GM21529 (cell line): ENCODE data around the gene AZGP1.
A peak's percentile ranks its signal among the peaks of the same experiment; 100 is the strongest.
"Not testable (repeated sequence)": the region's sequence is repeated elsewhere in the genome, so short reads cannot be mapped to it uniquely, and the experiment has no call there.

Experiments
- ATAC-seq: cut with Tn5 transposase; IDR thresholded peaks from one replicate; pipeline ENCODE4 v1.9.1; 2021; ENCODE audit not compliant: unreplicated experiment

Gene AZGP1

DNA sequence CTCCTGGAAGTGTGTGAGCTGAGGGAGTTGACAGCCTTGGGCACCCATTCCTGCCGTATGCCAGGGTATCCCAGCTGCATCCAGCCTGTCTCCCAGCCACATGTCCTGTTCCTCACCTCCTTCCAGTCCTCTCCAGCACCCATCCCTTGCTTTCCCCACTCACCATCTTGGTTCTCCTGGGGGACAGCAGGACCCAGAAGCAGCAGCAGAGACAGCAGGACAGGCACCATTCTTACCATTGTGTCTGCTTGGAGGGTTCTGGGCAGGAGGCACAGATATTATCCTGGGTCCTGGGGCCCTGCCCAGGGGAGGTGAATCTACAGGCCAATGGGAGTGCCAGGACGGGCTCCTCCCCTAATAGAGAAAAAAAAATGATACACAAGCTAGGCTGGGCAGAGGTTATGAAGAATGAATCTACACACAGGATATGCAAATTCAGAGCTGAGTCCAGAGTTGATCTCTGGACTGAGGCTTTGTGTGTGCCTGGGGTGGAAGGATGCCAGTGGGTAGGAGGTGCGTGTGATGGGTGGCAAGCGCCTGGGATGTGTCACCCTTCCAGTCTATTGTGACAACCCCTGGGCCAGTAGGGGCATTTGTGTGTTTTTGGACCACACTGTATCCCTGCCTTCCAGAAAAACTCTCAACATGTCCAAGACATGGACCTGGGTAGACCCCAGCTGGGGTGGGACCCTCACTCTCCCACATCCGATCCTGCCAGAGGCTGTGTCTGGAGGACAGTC, at the start of gene AZGP1:
TSS of gene AZGP1 (minus strand) at position 250 of the 740 bp plus-strand sequence. CDS start at position 239, 11 bp downstream.
- ATAC-seq, result no peak

DNA sequence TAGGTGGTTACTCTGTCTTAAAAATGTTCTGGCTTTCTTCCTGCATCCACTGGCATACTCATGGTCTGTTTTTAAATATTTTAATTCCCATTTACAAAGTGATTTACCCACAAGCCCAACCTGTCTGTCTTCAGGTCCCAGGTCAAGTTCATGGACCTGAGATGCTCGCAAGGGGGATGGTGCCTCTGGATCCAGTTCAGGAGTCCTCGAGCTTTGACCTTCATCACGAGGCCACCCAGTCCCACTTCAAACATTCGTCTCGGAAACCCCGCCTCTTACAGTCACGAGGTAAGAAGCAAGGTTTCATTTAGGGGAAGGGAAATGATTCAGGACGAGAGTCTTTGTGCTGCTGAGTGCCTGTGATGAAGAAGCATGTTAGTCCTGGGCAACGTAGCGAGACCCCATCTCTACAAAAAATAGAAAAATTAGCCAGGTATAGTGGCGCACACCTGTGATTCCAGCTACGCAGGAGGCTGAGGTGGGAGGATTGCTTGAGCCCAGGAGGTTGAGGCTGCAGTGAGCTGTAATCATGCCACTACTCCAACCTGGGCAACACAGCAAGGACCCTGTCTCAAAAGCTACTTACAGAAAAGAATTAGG, 48.3 kb upstream of the AZGP1 start:
- no peak for ATAC-seq

DNA sequence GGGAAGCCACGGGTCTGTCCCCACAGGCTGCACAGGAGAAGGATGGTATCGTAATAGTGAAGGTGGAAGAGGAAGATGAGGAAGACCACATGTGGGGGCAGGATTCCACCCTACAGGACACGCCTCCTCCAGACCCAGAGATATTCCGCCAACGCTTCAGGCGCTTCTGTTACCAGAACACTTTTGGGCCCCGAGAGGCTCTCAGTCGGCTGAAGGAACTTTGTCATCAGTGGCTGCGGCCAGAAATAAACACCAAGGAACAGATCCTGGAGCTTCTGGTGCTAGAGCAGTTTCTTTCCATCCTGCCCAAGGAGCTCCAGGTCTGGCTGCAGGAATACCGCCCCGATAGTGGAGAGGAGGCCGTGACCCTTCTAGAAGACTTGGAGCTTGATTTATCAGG, 47.7 kb upstream of the AZGP1 start:
- ATAC-seq, result no peak

DNA sequence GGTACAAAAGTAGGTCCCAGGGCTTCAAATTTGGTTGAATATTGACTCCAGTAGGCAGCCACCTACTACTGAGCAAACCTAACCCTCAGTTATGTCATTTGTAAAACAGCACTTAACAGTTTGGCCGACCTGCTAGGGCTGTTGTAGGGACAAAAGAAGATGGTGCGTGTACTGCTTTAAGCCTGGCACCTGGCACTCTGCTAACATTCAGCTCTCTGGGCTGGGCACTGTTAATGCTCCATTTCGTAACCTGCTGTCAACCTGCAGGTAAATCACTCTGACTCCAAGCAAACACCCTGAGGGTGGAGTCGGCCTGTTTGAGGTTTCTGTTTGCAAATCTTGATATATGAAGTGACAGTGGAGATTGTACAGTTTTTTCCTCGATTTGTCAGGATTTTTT, 46.8 kb upstream of the AZGP1 start:
- ATAC-seq, result no peak

DNA sequence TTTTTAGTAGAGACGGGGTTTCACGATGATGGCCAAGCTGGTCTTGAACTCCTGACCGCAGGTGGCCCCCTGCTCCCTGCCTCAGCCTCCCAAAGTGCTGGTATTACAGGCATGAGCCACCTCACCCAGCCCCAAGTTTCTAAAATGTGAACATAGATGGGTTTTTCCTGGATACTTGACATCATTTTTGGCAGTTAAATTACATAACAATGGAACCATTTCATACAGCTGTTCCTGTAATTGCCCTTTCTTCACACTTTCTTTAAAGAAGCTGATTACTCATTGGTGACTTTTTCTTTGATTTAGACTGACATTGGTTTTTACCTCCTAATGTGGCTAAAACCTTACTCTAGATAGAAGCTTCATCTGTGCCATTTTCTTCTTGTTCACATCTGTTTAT, 45.5 kb upstream of the AZGP1 start:
- no peak for ATAC-seq

DNA sequence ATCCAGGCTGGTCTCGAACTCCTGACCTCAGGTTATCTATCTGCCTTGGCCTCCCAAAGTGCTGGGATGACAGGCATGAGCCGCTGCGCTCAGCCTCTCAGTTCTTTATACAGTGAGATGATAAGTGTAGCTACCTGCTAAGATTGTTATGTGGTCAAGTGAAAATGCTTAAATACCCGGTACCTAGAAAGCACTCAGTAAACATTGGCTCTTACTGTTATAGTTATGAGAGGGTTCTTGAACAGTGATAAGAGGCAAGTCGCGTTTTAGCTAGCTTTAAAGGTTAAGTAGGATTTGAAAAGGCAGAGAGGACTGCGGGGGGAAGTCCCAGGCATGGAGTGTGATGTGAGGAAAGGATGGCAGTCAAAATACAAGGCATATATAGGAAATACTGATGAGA, 44.1 kb upstream of the AZGP1 start:
- ATAC-seq, result no peak

DNA sequence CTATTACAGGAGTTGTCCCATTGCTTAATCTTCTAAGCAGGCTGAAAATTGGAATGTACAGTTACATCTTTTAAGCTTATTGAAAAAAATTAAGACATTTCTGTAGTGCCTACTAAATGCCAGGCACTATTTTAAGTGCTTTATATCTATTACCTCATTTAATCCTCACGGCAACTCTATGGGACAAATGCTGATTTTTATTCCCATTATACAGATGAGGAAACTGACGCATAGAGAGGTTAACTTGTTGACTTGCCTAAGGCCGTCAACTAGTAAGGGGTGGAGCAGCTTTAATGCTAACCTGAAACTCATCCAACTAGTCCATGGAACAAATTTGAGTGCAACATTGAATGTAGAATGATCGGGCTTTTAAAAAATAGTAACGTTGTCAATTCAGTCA, 42.0 kb upstream of the AZGP1 start:
- ATAC-seq, result no peak

DNA sequence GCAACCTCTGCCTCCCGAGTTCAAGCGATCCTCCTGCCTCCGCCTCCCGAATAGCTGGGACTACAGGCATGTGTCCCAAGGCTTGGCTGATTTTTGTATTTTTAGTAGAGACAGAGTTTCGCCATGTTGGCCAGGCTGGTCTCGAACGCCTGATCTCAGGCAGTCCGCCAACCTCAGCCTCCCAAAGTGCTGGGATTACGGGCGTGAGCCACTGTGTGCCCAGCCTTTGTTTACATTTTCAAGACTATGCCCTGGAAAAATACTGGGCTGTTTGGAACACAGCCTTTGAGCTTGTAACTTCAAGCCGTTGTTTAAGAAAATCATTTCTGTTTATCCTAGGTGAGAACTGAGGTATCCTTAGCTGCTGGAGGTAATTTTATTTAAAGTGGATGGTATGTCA, 41.5 kb upstream of the AZGP1 start:
- no peak for ATAC-seq

DNA sequence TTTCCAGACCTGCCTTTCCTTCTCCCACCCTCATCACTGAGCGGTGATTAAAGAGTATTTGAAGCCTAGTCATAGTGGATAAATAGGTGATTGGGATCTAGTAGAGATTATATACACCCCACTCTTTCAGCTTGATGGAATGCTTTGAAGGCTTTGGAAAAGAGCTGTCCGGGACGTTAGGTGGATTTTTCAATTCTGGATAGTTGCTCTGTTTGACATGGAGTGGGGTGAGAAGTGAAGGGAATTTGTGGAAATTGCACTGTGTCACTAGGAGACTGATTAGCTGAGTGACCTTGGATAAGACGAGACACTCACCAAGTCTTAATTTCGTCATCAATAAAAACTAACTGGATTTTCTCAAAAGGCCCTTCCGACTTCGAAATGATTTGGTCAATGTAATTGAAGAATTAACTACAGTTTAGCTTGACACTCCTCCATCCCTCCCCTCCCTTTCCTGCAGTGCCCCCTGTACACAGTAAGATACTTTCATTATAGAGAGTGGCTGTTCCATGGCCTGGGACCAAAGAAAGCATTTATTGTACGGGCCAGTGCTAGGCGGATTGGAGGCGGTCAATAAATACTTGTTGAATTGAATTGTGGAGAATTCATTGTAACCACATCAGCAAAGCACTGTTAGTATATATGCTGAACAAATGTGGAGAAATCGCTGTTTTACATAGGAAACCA, 40.5 kb upstream of the AZGP1 start:
- ATAC-seq, result no peak

DNA sequence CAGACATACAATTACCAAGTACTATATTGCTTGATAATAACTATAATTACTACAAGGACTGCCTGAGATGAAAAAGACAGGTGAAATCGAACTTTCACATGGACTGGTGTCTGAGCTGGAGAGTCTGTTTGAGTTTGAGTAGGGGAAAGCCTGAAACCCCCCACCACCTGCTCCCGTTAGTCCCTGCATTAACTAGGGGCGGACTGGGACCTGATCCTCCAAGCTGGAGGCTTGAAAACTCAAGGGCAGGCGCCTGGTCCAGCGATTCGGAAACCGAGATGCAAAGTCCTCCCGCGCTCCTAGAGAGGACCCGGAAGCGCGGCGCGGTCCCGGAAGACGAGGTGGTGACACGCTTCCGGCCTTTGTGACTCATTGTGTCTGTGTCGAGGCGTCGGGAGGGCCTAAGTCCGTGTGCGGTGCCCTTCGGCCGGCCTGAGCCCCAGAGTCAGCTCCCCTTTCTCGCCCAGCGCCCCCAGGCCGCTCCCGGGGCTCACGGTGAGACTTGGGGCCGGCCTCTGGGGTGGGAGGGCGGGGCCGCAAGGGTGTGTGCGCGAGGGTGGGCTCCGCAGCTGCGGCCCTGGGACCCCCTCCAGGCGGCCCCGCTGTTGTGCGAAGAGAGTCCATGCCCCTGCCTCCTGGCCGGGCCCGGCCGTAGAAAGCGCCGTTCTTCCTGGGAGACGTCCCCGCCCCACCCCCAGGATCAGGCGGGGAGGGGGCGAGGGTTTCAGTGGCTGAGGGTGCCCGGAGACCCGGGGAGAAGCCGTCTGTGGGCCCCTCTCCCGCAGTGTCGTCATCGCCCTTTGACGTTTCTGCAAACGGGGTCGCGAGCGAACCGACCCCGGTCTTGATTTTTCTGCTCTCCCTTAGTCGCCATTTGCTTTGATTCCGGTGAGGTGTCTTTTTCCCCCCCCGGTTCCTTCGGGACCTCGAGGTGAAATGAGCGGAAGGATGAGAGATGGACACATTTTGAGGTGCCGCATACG, 39.7 kb upstream of the AZGP1 start, which contains the start of gene ZKSCAN1:
TSS of gene ZKSCAN1 (plus strand) at position 365 of the 983 bp plus-strand sequence. CDS start 7,911 bp downstream, outside the sequence.
- ATAC-seq, result peak; percentile 97

DNA sequence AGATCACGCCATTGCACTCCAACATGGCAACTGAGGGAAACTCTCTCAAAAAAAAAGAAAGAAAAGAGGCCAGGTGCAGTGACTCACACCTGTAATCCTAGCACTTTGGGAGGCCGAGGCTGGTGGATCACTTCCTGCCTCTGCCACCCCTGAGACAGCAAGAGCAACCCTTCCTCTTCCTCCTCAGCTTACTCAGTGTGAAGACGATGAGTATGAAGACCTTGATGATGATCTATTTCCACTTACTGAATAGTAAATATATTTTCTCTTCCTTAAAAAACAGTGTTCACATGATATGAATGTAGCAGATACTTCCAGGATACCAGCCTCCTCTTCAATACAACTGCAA, 37.5 kb upstream of the AZGP1 start:
- ATAC-seq, result no peak

DNA sequence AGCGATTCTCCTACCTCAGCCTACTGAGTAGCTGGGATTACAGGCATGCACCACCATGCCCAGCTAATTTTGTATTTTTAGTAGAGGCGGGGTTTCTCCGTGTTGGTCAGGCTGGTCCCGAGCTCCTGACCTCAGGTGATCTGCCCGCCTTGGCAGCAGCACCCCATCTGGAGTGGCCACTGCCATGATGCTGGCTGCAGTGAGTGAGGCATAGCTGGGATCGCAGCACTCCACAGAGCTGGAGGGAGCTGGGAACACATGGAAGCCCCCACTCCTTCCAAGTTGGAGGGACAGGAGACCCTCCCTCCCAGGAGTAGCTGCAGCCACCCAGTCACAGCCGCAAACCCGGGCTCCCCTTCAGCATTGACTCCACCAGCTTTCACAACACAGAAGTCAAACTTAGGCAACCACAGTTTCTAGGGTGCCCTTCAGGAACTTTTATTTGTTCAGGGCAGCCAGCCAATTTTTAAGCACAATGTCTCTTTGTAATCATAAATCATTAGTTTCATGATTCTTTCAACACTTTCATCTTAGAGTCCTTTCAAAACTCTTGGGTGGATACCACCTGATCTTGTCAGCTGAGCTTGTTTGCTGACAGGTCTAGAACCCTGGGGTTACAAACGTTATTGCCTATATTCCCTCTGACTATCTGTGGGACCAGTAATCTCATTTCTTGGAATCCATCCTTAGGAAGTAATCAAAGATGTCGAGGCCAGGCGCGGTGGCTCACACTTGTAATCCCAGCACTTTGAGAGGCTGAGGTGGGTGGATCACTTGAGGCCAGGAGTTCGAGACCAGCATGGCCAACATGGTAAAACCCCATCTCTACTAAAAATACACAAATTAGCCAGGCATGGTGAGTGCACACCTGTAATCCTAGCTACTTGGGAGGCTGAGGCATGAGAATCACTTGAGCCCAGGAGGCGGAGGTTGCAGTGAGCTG, 36.8 kb upstream of the AZGP1 start:
- ATAC-seq, result not testable (repeated sequence)

DNA sequence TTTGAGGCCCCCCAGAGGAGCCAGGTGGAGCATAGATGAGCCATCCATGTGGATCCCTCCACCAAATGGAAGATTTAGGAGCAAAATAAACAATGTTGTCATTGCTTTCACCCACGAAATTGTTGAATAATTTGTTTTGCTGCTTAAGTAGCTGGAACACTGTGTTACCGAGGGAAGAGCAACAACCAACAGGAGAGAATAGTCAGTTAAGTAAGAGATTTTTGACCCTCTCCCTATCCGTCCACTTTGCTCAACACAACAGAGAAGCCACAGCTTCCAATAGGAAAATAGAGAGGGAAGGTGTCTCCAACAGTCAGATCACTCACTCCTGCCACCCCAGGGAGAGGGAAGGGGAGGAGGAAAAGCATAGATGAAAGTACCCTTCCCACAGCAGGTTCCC, 35.7 kb upstream of the AZGP1 start:
- ATAC-seq, result no peak

DNA sequence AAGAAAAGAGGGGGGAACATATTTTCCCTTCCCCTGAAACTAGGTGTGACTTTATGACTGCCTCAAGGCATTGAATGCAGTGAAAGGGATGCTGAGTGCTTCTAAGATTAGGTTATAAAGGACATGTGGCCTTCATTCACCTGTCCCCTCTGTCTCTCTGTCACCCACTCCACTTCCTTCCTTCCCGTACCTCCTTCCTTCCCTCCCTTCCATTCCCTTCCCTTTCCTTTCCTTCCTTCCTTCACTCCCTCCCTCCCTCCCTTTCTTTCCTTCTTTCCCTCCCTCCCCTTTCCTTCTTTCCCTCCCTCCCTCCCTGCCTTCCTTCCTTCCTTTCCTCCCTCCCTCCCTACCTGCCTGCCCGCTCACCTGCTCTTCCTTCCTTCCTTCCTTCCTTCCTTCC, 35.1 kb upstream of the AZGP1 start:
- no peak for ATAC-seq

DNA sequence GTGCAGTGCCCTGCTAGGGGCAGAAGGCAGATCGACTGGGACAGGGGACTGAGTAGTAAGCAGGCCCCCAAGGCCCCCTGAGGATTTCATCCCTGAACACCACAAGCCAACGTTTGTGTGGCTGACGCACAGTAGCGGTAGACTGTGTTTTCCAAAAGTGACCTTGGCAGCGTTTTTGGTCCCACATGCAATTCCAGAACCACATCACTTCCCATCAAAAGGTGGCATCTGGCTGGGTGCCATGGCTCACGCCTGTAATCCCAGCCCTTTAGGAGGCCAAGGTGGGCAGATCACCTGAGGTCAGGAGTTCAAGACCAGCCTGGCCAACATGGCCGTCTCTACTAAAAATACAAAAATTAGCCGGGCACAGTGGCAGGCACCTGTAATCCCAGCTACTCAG, 34.1 kb upstream of the AZGP1 start:
- ATAC-seq, result not testable (repeated sequence)

DNA sequence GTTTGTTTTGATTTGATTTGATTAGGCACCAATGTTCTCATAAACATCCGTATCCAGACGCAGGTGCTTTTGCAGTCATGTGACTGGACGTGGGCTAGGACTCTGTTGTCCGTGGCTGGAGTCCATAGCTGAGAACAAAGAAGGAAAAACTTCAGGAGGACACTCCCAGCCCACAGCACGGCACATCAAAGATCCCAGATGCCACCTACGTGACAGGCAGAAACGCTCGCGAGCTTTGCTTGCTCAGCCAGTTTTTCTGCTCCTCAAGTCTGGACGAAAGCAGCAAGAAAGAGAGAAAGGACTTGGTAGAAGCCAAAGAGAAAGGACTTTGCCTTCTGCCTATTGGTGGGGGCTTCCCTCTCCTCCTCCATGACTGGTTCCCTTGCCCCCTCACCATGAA, 32.7 kb upstream of the AZGP1 start:
- ATAC-seq, result no peak

DNA sequence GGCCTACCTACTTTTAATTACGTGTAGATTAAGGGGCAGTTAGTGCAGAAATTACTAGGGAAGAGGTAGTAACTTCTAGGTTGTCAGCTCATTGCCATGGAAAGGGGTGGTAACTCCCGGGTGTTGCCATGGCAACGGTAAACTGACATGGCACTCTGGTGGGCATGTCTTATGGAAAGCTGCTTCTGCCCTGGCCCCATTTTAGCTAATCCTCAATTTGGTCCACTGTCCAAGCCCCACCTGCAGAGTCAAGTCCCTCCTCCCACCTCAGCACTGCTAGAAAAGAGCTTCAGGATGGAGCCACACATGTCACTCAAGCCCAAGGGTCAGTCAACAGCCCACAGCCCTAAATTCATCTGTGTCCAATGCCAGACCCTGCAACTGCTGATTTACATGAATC, 32.1 kb upstream of the AZGP1 start:
- no peak for ATAC-seq

DNA sequence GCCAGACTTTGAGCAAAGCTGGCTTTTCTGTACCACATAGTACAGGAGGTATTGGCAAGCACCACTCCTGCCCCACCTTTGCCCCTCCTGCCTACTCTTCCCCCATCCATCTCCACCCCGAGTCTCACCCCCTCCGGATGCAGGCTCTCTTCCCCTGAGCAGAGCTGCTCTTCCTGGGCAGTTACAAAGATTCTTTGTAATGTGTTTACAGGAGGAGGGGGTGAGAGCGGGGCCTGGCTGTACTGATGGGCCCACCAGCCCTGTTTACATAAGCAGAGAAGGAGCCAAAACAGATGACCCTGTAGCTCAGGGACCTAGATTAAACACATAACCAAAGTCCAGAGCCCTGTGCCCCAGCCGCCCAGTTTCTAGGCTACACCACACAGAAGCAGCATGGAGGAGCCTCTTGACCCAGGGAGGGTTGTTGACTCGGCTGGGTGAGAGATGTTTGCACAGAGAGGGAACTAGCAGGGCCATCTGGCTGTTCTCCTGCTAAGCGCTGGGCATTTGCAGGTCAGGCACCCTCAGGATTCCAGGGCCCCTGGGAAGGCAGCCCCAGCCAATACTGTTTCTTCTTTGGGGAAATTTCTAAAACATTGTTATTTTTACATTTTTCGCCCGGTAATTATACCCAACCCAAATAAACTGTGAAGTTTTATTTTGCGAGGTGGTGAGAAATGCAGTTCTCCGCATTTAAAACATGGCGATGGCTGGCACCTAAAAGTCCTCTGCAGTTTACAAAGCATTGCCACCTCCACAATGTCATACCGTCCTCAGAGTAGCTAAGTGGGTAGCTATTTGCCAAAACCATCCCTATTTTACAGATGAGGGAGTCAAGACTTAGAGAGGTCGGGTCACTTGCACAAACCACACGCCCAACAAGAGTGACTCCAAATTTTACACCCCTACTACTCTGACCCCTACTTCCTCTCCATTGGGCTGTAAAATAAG, 28.2 kb upstream of the AZGP1 start:
- ATAC-seq, result no peak

DNA sequence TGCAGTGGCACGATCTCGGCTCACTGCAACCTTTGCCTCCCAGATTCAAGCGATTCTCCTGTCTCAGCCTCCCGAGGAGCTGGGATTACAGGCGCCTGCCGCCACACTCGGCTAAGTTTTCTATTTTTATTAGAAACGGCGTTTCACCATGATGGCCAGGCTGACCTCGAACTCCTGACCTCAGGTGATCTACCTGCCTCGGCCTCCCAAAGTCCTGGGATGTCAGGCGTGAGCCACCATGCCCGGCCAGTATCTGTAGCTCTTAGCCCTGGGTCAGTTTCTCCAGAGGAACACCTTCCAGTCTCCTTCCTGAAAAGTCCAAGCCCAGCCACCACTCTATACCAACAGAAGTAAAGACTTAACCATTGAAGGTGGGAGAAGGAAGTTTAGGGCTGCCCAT, 24.4 kb upstream of the AZGP1 start:
- no peak for ATAC-seq
